Ecto neural progenitor cell (in vitro differentiated cells): ENCODE data around the gene CADM1.

ENCODE experiments used
- DNase-seq: peaks from one replicate; pipeline ENCODE4 v3.0.0-alpha.2; 2018; ENCODE audit warnings: low spot score

The CADM1 gene

DNA sequence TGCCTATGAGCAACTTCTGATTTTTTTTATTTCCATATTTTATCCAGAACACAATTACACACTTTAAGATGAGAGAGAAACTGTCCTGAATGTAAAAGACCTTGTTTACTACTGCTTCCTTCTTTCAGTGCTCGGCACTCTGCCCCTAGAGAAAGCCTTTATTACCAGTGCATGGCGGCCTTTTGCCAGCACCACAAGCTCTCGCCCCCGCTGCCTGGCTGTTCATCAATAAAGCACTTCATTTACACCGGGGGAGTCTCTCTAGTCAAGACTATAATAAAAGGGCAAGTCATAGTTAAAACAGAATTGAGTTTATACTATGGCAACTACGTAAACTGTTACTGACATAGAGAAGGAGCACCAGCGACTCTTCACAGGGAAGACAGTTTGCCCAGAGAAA lies 259.5 kb downstream of the CADM1 start:
- DNase-seq = no peak

DNA sequence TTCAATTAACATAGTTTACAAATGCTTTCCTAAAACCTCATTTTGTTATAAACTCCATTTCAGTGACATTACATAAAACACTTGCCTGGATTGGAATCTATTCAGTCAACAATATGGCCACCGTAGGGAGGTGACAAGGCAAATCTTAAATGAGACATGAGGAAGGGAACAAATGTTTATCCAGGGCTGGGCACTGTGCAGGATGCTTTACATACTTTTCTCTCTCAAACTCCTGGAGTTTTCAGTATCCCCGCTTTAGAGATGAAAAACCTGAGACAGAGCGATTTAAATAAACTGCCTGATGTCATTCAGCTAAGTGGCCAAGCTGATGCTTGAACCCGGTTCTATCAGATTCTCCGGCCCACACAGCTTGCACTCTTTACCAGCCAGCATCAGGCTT lies 259.9 kb downstream of the CADM1 start:
- no peak for DNase-seq

DNA sequence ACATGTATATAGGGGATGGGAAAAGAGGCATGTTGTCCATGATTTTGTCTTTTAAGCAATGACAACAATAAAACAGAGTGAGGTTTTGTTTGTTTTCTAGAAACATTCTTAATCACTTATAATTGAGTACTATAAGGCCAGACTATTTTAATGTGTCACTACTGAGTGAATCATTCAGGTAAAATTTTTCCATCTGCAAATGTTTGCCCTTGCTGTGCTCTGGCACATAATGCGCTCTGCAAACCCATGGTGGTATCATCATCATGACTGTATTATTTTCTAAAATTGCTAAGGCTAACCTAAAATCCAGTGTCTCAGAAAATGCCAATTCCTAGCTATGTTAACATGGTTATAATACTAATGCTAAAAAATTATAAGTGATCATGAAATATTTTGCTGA lies 261.2 kb downstream of the CADM1 start:
- no peak for DNase-seq

DNA sequence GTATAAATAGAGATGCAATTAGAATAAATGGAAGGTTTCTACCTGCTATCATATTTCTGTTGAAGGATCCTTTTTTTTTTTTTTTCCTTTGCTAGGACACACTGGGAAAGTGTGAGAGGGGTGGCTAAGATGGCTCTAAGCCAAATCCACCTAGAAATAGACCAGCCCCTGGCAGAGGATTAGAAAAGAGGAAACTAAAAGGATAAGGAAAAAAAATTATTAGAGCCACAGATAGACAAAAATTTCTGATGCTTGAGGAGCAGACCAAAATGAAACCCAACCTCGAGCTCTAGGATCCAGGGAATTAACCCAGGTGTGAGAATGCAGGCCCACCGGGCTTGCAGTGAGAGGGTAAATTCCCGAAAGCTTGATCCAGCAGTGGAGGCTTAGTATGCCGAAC lies 262.3 kb downstream of the CADM1 start:
- no peak for DNase-seq

DNA sequence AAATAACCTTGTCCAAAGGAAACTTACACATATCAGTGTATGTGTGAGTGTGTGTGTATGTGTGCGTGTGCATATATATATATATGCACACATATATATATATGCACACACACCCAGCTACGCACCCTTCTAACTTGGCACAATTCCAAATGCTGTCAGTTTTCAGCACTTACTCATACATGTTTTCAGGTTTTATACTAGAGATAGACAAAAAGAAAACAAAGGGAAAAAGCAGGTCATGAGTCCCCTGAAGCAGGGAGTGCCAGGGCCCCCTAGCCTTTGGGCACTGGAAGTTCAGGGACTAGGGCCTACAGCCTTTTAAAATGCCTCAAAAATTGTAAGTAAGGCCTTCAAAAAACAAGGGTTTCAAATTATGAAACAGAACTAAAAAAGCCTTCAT lies 265.4 kb downstream of the CADM1 start:
- DNase-seq = no peak

DNA sequence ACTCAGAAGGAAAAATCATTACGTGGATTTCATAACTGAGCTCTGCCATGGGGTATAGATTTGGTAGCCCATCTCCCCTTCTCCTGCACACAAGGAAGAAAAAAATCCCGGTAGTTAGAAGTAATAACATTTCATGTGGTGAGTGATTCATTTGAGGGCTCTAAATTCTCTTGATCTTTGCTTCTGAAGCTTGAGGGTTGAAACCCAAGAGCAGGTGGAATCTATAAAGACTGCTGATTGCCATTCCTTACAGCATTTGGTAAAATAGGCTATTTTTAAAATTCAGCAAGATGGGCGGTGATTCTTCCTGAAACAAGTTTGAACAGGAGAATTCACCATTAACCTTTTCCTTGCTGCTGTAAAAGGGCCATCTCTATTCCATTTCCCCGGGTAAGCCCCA lies 266.1 kb downstream of the CADM1 start:
- DNase-seq = no peak

DNA sequence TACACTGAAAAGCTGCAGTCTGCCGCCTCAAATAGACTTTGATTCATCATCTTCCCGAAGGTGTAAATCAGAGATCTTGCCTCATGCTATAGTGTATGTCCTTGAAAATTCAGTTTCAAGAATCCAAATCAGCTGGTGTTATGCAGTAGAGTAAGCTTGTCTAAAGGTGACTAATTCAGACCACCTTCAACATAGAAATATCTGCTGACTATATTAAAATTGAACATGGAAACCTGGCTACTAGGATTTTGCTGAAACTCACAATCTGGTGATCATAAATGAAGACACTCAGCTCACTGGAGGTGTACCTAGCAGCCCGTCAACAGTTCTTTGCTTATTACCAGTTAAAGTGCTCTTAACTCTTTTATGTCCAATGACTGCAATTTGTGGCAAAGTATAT lies 266.6 kb downstream of the CADM1 start:
- no peak for DNase-seq

DNA sequence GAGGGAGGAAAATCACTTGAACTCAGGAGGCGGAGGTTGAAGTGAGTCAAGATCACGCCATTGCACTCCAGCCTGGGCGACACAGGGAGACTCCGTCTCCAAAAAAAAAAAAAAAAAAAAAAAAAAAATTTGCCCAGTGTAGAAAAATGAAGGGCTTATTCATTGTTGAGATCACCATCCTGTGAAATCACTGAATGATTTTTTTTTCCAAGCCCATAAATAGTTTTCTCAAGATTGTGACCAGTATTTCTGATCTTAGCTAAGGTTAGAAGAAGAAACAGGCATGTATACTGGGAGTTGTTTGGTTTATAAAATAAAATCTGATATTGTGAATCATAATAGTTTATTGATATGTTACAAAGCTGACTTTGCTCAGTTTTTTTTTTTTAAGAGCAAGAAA lies 269.4 kb downstream of the CADM1 start:
- DNase-seq = no peak

DNA sequence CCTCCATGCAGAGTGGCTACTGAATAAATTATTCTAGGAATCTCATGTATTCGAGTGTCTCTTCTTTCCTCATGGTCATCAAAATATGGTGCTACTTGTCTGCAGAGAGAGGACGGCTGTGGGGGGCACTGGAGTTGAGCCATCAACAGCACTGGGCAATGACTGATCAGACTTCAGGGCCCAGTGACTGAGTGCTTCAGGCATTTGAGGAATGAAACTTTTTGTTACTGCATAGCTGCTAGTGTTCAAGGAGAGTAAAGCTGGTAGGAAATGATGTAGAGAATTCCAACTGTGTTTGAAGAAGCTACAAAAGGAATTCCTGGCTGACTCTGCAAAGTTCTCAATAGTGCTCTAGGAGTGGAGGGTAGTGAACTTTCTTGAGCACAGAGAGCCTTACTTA lies 277.7 kb downstream of the CADM1 start:
- no peak for DNase-seq

DNA sequence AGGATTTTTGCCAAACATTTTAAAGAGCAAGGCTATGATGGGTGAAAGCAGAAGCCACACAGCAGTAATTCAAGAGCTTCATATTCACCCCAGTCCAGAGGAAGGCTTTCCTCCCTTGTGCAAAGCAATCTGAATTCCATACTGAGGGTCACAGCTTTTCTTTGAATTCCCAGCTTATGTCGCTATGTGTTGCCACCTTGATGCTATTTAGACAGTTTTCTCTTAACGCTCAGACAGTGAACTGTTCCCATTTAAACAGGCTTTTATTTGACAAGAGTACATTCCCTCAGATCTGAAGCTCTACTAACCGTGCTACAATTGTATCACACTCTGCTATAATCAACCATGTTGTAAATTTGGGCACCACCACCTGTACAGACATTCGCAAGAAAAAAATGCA lies 279.7 kb downstream of the CADM1 start:
- DNase-seq = no peak

DNA sequence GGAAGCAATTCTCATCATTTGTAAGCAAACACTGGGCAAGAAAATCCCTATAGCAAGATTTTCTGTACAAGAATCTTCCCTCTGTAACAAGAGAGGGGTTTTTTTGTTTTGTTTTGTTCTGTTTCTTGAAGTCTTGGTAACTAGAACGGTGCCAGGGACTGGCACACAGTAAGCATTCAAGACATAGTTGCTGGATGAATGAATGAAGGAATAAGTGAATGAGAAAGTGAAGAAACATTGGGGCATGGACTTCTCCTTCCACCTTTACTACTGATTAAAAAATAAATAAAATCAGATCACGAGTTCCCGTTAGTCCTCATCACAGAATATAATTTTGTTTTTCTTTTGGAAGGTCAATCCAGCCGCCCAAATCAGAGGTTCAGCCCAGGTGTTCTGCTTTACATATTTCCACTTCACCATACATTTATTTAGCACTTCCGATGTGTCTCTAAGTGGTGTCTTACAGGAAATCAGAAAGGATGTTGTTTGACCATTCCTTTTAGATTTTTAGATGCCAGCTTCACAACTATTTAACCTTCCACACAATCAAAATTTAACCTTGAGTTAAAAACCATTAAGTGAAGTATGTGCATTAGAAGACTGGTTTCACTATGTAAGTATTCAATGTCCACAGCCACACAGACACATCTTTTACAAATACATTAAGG lies 281.2 kb downstream of the CADM1 start:
- DNase-seq = no peak

DNA sequence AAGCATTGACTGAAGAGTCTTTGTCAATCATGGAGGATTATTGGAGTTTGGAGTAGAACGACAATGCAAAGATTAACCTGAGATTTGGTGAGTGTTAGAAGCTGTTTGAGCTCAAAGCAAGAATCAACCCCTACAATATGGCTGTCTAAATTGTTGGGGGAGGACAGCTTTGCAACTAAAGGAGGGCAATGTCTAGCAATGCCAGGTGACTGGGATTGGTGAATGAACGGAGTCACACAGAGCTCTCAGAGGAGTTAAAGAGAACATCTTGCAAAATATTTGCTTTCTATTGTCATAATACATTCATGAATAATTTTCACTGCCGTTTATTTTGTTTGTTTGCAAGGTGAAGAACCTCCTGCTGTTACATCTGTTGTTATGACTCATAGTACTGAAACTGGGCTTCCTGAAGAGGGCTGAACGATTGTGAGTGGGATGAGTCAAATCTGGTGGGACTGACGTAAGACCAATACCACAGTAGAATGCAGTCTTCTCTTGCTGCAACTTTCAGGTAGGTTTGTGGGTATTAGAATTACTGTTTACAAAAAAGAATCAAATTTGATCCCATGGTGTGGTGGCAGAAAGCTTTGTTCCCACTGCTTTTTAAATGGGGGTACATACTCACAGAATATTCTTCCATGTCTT lies 281.9 kb downstream of the CADM1 start:
- no peak for DNase-seq

DNA sequence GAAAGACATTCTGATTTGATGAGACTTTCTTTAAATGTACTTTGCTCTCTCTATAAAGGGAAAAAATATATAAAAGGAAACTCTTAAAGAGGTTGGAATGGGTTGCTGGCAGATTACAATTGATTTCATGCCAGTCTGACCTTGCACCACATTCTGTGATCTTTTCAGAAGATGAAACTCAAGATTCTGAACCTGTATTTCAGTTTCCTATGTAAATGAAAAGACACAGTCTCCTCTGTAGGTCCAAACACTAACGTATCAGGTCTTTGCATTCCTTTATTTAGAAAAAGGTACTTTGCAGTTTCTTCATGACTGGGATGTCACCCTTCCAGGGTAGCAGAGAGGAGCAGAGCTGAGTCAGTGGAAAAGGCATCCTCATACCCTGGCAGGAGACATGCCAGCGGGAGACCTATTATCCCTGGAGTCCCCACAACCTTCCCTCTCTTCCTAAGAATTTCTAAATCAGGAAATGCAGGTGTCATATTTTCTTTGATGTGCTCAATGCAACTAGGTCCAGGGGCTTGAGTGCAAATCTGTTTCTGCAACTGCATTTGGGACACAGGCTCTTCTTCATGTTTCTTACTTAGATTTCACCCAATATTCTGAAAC lies 282.6 kb downstream of the CADM1 start:
- no peak for DNase-seq

DNA sequence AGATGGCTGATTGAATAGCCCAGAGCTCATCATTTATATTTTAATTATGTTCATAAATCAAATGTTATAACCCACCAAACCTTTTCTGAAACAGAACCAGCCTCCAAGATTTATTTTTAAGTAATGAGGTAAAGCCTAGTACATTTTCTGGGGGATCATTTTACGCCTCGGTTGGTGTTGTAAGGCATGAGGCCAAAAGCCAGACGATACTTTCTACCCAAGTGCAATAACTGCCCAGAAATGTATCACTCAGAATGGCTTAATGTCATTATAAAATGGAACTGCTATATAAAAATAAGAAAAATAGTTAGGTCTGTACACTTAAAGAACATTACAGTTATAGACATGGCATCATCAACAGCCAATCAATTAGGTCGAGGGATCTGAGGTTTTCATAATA lies 283.3 kb downstream of the CADM1 start:
- DNase-seq = no peak

DNA sequence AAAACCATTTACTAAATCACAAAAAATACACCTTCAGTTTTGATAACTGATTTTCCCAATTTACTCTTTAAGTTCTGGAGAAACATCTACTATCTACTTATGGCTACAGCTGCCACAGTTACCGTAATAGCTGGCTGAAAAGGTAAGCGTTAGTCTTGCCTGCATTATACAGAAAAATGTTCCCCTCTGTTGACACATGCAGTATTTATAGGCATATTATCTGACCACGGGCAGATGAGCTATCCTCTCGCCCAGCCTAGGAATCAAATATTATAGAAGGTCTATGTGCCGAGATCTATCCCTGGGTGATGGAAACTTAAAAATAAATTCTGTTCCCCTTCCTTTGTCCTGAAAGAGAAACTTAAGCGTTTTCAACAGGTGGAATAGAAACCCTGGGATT lies 283.8 kb downstream of the CADM1 start:
- DNase-seq = no peak

DNA sequence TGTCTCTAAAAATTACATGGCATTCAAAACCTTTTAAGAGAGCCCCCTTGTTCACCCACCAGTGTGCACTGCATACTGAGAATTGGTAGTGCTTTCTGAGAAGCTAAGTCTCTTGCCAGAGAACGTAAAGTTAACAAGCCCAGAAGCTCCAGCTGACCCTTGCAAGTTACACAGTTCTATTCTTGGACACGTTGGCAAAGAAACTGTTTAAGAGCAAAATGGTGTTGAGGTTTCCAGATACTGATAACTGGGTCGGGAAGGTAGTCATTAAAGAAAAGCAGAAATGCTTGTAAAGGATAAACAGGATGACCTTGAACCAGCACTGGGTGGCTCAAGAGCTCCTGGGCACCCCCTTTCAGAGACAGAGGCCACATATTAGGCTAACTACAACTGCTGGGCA lies 284.8 kb downstream of the CADM1 start:
- DNase-seq = no peak

DNA sequence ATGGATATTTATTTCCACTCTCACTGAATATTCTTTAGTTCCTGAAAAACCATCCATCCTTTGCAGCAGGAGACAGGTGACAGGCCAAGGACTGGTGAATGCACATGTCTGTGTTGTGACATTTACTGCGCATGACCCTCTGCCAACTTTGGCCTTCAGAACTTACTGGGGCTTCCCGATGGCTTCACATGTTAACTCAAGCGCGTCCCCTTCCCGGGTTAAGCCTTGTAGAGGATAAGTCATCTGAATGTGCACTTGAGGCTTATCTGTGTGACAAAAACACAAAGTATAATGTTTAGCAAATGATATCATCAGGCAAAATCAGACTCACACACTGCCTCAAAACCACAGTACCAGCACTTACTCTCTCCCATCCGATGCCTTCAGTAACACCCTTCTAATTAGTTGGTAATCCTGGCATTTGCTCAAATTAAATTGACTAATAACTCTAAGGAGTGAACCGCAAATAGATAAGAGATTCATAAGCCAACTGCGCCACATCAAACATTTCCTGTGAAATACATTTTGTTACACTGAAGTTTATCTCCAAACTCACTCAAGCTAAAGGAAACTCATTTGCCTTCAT lies 286.4 kb downstream of the CADM1 start:
- no peak for DNase-seq

DNA sequence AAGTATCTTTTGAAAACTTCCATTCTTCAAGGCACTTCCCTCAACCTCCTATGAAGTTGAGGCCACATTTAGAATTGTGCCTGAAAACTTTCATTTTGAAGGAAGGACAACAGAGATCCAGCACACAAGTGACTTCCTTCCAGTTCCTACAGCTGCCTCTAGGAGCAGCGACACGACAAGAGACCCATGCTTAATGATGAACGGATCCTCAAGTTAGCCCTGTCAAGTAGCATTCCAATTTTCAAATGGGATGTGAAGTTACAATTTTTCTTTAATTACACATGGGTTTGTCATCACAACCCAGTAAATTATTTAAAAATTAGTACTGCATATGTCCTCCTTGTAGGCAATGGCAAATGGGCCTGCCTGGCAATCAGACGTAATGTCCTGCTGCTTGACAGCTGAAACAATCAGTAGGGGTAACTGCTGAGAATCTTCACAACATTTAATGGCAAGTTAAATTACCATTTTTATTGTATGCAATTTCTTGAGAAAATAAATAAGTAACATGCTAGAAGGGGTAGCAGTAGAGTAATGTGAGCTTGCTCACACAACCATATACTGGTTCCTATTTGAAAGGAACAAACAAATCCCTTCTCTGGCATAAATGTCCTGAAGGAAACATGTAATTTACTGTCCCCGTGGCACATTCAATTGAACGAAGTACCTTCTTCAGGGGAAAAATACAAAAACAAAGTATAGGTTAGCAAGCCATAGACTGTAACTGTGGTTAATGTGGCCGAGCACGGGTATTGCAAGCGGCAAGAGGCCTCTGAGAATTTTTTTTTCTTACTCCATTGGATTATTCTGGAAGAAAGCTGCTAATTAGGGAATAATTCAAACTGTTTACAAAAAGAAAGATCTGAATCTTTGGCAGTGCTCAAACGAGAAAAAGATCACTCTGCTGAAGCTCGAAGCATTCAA lies 288.3 kb downstream of the CADM1 start:
- DNase-seq = no peak

DNA sequence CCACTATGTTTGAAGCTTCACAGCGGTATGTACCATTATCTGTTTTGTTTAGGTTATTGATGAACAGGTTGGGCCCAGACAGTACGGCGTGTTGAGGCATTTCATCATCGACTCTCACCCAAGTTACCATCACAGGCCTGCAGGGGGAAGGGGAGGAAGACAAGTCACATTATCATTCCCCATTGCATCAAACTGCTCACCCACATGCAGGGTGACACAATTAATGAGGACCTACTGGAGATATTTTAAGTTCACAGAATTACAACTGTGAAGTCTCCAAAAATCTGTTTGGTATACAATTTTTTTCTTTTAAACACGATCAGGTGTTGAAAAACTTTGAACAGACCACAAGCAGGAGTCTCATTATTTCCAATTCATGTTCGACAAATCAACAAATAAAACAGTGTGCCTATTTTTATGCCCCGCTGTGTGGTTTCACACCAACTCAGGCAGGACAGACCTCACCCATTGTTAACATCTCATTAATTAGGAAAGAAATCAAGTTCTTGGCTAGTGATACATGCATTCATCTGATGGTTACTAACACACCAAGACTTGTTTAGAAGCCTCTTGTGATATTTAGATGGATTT lies 289.5 kb downstream of the CADM1 start:
- DNase-seq = no peak

DNA sequence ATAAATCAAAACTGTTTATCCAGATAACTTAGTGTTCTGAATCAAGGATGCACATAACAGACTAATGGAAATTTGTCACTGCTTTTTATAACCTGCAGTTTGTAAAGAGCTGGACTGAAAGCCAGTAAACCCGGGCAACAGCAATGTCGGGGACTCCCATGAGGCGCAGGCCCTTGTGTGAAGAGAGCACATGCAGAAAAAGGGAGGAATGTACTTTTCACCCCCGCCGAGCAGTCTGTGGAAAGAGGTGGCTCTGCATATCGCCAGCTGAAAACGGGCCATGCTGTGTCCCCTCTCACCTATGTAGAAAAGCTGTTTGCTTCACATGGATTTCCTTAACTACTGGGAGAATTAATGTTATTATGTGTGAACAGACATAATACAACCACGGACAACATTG lies 291.2 kb downstream of the CADM1 start:
- DNase-seq = no peak

DNA sequence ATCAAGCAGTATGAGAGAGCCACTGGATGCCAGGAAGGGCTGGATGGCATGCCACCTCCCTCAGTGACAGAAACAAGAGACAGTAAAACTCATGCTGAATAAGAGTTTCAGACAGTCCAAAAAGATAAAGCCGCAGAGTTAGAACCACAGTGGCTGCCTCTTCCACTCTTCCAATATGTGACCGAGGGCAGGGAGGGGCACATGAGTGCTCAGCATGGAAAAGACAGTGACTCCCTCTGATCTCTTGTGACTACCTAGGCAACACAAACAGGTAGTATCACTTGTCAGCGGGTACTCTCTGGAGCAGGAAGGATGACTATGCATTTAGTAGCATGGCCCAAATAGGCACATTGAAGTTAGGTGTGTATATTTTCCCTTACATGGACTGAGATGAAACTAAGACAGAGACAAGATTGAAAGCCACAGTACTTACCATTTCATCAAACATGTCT lies 295.4 kb downstream of the CADM1 start:
- DNase-seq = no peak

DNA sequence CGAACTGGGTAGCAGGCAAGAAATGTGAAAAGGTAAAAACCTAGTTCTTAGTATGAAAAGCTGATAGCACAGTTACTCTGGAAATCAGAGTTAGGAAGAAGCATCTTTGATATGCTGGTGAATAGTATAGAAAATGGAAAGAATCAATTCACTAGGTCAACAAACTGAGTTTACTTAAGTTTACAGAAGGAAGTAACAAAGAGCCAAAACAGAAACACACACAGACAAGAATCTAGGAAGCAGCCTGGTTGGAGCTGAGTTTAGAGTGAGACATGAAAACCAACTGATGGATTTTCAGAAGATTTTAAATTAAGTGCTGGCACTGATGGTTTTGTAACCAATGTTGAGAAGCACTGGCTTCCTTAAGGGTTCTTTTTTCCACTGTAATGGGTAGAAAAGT lies 296.3 kb downstream of the CADM1 start:
- no peak for DNase-seq
